GM21825 (cell line): ENCODE measurements around the gene UNC119B.
"Not testable (repeated sequence)": the region's sequence is repeated elsewhere in the genome, so short reads cannot be mapped to it uniquely, and the experiment has no call there.

ENCODE experiments used
- ATAC-seq: cut with Tn5 transposase; IDR thresholded peaks from one replicate; pipeline ENCODE4 v1.9.1; 2021; ENCODE audit warnings: mild to moderate bottlenecking, moderate library complexity; ENCODE audit not compliant: unreplicated experiment

The UNC119B gene

DNA sequence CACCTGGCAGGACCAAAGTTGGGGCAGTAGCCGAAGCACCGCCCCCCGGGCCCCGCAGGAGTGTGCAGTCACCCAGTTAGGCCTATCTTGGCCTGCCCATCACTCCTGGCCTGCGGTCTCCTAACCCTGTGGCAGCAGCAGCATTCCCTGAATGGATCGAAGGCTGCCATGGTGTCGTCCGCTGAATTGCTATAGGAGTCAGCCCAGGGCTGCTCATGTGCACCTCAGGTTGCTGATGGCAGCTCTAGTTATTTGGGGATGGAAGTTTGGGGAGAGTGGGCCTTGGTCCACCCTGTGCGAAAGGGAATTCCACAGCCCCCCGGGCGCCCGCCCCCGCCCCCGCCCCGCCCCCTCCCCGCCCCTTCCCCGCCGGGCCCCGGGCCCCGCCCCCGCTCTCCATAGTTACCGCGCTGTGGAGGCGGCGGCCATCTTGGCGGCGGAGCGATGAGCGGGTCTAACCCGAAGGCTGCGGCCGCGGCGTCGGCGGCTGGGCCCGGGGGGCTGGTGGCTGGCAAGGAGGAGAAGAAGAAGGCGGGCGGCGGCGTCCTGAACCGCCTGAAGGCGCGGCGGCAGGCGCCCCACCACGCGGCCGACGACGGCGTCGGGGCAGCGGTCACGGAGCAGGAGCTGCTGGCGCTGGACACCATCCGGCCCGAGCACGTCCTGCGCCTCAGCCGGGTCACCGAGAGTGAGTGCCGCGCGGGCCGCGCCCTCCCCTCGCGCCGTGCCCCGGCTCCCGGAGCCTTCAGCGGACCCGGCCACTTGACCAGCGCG, at the start of gene UNC119B:
TSS of gene UNC119B (plus strand) at position 428 of the 774 bp plus-strand sequence. CDS start at position 445, 17 bp downstream.
- ATAC-seq = peak; percentile 54

- no peak for ATAC-seq
These were observed 48.8 kb upstream of the UNC119B start for GRCh38 chr12:120661432-120661831.

- peak; percentile 67 for ATAC-seq
These were observed 47.4 kb upstream of the UNC119B start for GRCh38 chr12:120662879-120663278.

DNA sequence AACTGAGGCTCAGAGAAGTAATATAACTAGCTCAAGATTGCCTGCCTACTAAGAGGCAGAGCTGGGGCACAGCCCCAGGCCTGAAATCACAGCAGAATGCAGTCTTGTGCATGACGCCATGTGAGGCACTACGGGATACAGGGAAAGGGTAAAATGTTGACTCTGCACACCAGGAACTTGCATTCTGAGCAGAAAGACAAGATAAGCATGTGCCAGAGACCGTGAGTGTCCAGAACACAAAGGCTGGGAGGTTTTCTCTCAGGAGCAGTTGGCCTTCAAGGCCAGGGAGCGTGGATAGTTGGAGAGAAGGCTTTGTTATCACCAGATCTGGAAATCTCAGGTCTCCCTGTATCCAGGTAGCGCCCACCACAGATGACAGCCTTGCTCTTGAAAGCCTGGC, 46.5 kb upstream of the UNC119B start:
- ATAC-seq = no peak

- no peak for ATAC-seq
These were observed 43.5 kb upstream of the UNC119B start for GRCh38 chr12:120666571-120667390.

- no peak for ATAC-seq
These were observed 42.0 kb upstream of the UNC119B start for GRCh38 chr12:120668091-120668867.

DNA sequence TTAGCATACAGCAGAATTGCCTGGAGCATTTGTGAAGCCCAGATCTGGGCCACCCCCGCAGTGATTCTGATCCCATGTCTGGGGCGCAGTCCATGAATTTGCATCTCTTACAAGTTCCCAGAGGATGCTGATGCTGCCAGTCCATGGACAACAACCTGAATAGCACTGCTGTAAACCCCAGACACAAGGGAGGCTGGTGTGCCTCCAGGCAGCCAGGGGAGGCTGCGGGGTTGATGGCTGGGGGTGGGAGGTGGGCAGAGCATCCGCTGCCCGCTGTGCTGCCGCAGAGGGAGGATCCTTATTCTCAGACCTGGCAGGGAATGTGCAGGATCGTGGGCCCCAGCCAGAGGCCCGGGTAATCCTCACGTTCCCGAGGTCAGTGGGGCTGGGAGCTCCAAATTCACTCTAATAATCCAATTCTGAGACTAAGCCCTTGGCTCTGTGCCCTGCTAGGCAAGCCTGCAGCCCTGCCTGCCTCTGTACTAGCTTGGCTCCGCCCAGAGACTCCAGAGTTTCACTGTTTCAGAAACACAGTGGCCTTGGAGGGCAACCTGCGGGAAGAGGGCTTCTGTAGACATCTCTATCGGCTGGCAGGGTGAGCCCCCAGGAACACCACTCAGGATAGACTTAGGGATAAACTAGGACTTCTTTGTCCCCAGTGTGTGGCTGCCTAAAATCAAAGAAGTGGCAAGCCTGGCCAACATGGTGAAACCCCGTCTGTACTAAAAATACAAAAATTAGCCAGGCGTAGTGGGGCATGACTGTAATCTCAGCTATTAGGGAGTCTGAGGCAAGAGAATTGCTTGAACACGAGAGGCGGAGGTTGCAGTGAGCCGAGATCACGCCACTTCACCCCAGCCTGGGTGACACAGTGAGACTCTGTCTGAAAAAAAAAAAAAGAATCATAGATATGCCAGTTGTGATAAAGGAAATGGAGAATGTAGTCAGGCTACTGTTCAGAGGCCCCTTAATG, 41.1 kb upstream of the UNC119B start:
- peak; percentile 49 for ATAC-seq

DNA sequence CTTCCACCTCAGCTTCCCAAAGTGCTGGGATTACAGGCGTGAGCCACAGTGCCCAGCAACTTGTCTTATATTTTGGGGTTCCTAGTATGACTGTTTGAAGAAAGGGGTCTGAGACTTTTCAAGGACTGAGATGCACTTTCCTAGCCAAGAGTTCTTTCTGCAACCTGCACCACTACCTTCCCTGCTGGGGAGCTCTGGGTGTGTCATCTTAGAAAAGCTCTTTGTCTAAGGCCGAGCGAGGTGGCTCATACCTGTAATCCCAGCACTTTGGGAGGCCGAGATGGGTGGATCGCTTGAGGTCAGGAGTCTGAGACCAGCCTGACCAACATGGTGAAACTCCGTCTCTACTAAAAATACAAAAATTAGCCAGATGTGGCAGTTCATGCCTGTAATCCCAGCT, 40.0 kb upstream of the UNC119B start:
- ATAC-seq = not testable (repeated sequence)

- ATAC-seq = no peak
These were observed 39.6 kb upstream of the UNC119B start for GRCh38 chr12:120670667-120671066.

DNA sequence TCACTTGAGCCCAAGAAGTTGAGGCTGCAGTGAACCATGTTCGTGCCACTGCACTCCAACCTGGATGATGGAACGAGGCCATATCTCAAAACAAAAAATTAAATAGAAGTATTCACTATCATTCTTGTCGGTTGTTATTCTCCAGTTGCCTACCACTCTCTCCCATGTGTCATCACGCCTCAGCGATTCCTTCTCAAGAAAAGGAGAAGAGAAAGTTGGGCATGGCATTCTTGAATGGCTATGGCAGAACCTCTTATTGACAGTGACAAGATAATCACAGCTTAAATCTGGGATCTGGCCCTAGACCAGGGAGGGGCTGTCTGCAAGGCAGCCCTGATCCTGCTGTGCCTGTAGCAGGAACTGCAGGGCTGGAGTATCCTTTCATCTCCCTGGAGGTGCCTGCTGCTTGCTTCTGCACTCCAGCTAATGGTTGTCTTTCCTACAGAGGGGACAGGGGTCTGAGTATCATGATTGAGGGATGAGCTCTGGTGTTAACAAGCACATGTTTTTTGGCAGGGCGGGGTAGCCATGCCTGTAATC, 36.1 kb upstream of the UNC119B start:
- ATAC-seq = no peak

GRCh38 chr12:120677765-120678473, 32.3 kb upstream of the UNC119B start:
- peak; percentile 57 for ATAC-seq

GRCh38 chr12:120678572-120678971, 31.7 kb upstream of the UNC119B start:
- peak; percentile 9 for ATAC-seq

DNA sequence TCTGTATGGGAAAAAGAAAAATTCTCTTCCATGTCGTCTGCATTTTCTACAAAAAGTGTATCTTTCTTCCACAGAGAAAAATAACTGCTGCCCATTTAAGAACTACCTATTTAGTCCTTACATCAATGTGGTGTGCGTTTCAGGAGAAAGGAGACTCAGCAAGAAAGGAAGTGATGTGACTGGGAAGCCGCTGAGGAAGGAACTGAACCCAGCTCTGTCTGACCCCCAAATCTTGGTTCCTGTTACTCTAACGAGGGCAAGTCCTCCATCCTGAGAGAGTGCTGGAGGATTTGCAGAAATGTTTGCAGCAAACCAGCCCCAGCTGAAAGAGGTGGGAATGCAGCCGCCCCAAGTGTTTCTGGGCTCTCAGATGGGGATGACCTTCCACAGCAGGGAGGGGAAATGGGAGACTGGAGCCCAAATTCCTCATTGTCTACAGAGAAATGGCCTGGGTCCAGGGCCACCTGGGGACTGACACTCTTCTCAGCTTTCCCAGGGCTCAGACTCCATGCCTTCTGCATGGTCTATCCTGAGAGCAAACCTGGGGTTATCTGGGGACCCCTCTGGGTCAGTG, 30.0 kb upstream of the UNC119B start:
- no peak for ATAC-seq

DNA sequence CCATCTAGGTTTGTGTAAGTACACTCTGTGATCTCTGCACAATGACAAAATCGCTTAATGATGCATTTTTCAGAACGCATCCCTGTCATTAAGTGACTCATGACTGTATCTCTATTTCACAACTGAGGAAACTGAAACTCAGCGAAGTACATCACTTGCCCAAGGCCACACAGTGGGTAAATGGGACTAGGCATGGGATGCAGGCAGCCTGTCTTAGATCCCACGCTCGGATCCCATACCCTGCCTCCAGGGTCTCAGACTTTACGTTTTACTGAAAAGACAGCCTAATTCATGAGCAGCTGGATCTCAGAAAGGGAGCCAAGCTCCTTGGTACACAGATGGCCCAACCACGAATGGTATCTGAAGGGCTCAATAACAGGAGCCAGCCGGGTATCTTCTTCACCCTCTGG, 25.7 kb upstream of the UNC119B start:
- ATAC-seq = no peak

GRCh38 chr12:120685522-120685921, 24.7 kb upstream of the UNC119B start:
- no peak for ATAC-seq

DNA sequence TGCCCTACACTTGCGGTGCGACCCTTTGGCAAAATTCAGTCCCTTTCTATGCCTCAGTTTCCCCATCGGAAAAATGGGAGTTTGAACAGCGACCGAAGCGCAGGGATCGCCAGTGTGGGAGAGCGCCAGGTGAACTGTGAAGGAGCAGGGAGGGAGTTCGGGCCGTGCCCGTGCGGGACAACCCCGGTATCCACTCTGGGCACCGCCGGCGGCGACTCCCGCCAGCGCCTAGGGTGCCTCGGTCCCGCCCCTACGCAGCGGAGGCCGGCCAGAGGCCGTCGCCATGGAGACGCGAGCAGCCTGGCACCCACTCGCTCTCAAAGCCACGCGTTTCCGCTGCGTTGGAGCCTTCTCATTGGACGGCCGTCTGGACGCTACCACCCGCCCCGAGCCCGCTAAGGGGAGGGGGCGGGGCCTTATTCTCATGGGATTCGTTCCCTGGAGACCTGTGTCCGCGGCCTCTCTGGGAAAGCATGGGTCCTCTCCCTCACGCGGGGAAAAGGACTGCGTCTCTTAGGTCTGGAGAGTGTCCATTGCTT, 24.0 kb upstream of the UNC119B start:
- ATAC-seq = peak; percentile 69

GRCh38 chr12:120686690-120687577, 23.3 kb upstream of the UNC119B start, which contains the start of gene MLEC:
MLEC (plus strand) TSS chr12:120687149; CDS start chr12:120687297, 148 bp downstream.
- ATAC-seq = peak; percentile 65
